Mucosa of descending colon (tissue), 3 donors: ENCODE measurements around the gene RABIF. TPM values are rescaled to one million over a fixed set of nuclear protein-coding genes. Genes with fewer than 3 reads are reported as not detected.

ENCODE experiments used
- total RNA-seq, 3 donors: library from RNA; stranded (reverse); fragmentation: NEBNext Ultra II Directional in 2 of 3; extraction: Animal tissue kit (Norgen Biotek cat#: 25700) in 2 of 3; gene quantifications; one replicate each; pipeline versions ENCODE4 v1.2.1 to v1.2.4, GENCODE V29; 2021 to 2023
- donor health status: DM: no; HTN: no; CAD: no; lungs with moderate emphysema.
- donor health status: DM: no; HTN: no; CAD: no.
- donor health status: DM: no; HTN: yes; CAD: no.

Gene RABIF
- total RNA-seq, 3 donors from 2014 or later, result 11.7 to 14.7 (median 11.9) TPM

Other genes starting within 250 kb of the RABIF start
- gene SYT2, start 178.7 kb downstream of the RABIF start, total RNA-seq, result under 1 TPM in 2 of 3 donors, not detected in 1; 0.16 to 0.43 TPM
- 10 to 100 TPM; 64.7 to 92.7 (median 68.1) TPM for gene KDM5B, start 80.7 kb downstream of the RABIF start, total RNA-seq
- gene PCAT6, start 78.2 kb downstream of the RABIF start, total RNA-seq, result 1 to 10 TPM in 2 of 3 donors, under 1 TPM in 1; 0.69 to 1.3 (median 1.0) TPM
- 10 to 100 TPM; 26.4 to 33.4 (median 28.2) TPM for gene KLHL12, start 38.1 kb upstream of the RABIF start, total RNA-seq
- 10 to 100 TPM; 61.6 to 78.4 (median 65.8) TPM for gene ADIPOR1, start 69.2 kb upstream of the RABIF start, total RNA-seq
- 10 to 100 TPM; 22.6 to 44.8 (median 28.4) TPM for gene CYB5R1, start 78.1 kb upstream of the RABIF start, total RNA-seq
- 100 to 1,000 TPM in 1 of 3 donors, 10 to 100 TPM in 2; 73.9 to 108 (median 93.2) TPM for gene TMEM183A, start 118.2 kb upstream of the RABIF start, total RNA-seq
- 1 to 10 TPM in 1 of 3 donors, under 1 TPM in 2; 0.43 to 4.0 (median 0.60) TPM for gene PPFIA4, start 137.3 kb upstream of the RABIF start, total RNA-seq
- gene MYOG, start 196.9 kb upstream of the RABIF start, total RNA-seq, result not detected
- 1 to 10 TPM in 1 of 3 donors, under 1 TPM in 2; 0.53 to 1.3 (median 0.78) TPM for gene ADORA1, start 238.6 kb upstream of the RABIF start, total RNA-seq